T-cell (primary cell): ENCODE data around the gene CCDC6. TPM values are rescaled to one million over a fixed set of nuclear protein-coding genes. Genes with fewer than 3 reads are reported as not detected.
"Not testable (repeated sequence)": the region's sequence is repeated elsewhere in the genome, so short reads cannot be mapped to it uniquely, and the experiment has no call there.

Experiments
- ATAC-seq, 4 experiments: fragments of 200-7000 bp in 3 of 4; fragments of 150-1000 bp in 1 of 4; cut with Tn5 transposase; replicated peaks in 1 of 4; 1 replicate in 3 of 4; 2 replicates in 1 of 4; pipeline ENCODE4 v1.10.0; 2021; ENCODE audit warnings: moderate library complexity in 3 of 4, mild to moderate bottlenecking in 2 of 4, moderate number of reproducible peaks in 1 of 4
- CTCF ChIA-PET, 2 donors: fragments of 300-600 bp; sonication (Branson Sonifier 250); formaldehyde crosslinking; loops; one replicate each; lab custom pipeline; 2022; ENCODE audit warnings: antibody characterized with exemption in 2 of 2; lab: Charles Lee
- POLR2A ChIA-PET, 2 donors: fragments of 300-600 bp; sonication (Branson Sonifier 250); formaldehyde crosslinking; loops; one replicate each; lab custom pipeline; 2022; ENCODE audit warnings: antibody characterized with exemption in 2 of 2; lab: Charles Lee
- DNase-seq, 35 experiments: peaks; one replicate each; pipeline versions ENCODE4 v3.0.0 to v3.0.0-alpha.2; 2013 to 2023
- H3K27ac ChIP-seq: one replicate; pipeline ENCODE4 v1.5.1; 2013; ENCODE audit warnings: low read length
- H3K27me3 ChIP-seq, 2 experiments: replicated peaks in 1 of 2; 1 replicate in 1 of 2; 2 replicates in 1 of 2; pipeline versions ENCODE4 v1.6.1 to v1.7.0; 2013; ENCODE audit warnings: low read length in 1 of 2, mixed read lengths in 1 of 2; ENCODE audit not compliant: control insufficient read depth in 2 of 2, insufficient read depth in 2 of 2; ENCODE audit errors: extremely low read depth in 1 of 2
- H3K36me3 ChIP-seq, 2 donors: 1 replicate in 1 of 2; 2 replicates in 1 of 2; pipeline versions ENCODE4 v1.6.1 to v1.7.0; 2013; ENCODE audit warnings: low read length in 1 of 2; ENCODE audit not compliant: control insufficient read depth in 2 of 2, insufficient read depth in 1 of 2; ENCODE audit errors: extremely low read depth in 1 of 2
- H3K4me1 ChIP-seq, 2 experiments: 1 replicate in 1 of 2; 2 replicates in 1 of 2; pipeline versions ENCODE4 v1.6.1 to v1.7.0; 2013; ENCODE audit warnings: low read length in 2 of 2, mixed read lengths in 1 of 2; ENCODE audit not compliant: insufficient read depth in 2 of 2, control insufficient read depth in 1 of 2; ENCODE audit errors: extremely low read depth in 1 of 2
- H3K4me3 ChIP-seq, 2 donors: 1 replicate in 1 of 2; 2 replicates in 1 of 2; pipeline versions ENCODE4 v1.5.1 to v1.7.0; 2013; ENCODE audit warnings: mild to moderate bottlenecking in 2 of 2, low read length in 1 of 2, moderate library complexity in 1 of 2; ENCODE audit not compliant: control insufficient read depth in 1 of 2; ENCODE audit errors: extremely low read depth in 1 of 2
- H3K9me3 ChIP-seq: 2 replicates; pipeline ENCODE4 v1.7.0; 2013
- H3K27ac Mint-ChIP-seq, 2 donors: one replicate each; pipeline ENCODE4 v1.8.0; 2020 to 2021; ENCODE audit warnings: mild to moderate bottlenecking in 2 of 2, mixed read lengths in 2 of 2
- H3K27me3 Mint-ChIP-seq, 2 donors: one replicate each; pipeline ENCODE4 v1.8.0; 2021 to 2022; ENCODE audit warnings: mixed read lengths in 2 of 2
- H3K36me3 Mint-ChIP-seq: one replicate; pipeline ENCODE4 v1.8.0; 2021; ENCODE audit warnings: mixed read lengths
- H3K4me1 Mint-ChIP-seq, 3 donors: one replicate each; pipeline ENCODE4 v1.8.0; 2020 to 2022; ENCODE audit warnings: mixed read lengths in 3 of 3, mild to moderate bottlenecking in 1 of 3
- H3K4me3 Mint-ChIP-seq, 3 donors: one replicate each; pipeline ENCODE4 v1.8.0; 2020 to 2022; ENCODE audit warnings: mild to moderate bottlenecking in 3 of 3, mixed read lengths in 3 of 3, moderate library complexity in 3 of 3
- H3K9me3 Mint-ChIP-seq, 3 donors: one replicate each; pipeline ENCODE4 v1.8.0; 2020 to 2022; ENCODE audit warnings: mixed read lengths in 3 of 3
- WGBS: methylation state at CpG from one replicate; pipeline ENCODE4 v1.1.5; 2013; ENCODE audit warnings: missing lambda C conversion rate; ENCODE audit not compliant: insufficient coverage; 5-methylcytosine and 5-hydroxymethylcytosine counted together
- total RNA-seq, 35 experiments: library from RNA in 6 of 35; stranded (reverse) in 6 of 35; fragments of 120-200 nt in 1 of 35; gene quantifications; one replicate each; pipeline versions ENCODE4 v1.2.1 to v1.2.4 and lab custom pipeline; 2013 to 2026

The CCDC6 gene
- total RNA-seq, 5 donors from 2014 or later (not counting 1 experiment from before 2014, with no cell fraction given) = 16.5 to 26.1 (median 20.1) TPM

DNA sequence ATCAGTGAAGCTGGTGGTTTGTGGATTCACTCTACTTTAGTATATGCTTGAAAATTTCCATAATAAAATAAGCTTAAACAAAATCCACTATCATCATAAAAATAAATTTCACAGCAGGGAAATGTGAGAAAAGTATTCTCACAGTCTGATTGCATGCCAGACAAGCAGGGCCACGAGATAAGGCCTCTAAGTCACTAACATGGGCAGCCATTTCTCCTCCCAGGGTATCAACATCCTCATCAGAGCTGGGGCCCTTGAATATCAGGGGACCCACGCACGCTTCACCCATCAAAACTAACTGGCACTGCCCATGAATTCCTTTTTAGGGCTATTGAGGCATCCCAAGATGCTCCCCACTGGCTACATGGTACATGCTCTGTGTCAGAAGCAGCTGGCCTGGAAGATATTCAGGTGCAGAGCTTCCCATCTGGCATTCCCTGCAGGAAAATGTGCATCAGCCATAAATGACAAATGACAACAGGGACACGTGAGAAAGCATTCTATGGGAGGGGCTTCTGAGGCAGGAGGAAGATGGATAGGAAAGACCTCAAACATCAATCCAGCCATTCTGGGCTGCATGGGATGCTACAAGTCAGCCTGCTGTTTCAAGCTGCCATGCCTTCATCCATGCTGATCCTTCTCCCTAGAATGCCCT, 17.4 kb downstream of the CCDC6 start:
- H3K9me3 ChIP-seq = no peaks in the 10 kb centered on the region
- ATAC-seq = peak in 1 of 4 experiments; percentile 17
- ChIA-PET CTCF (interaction anchor here in 1 of 2 donors (0.6 to 1.5 kb wide), 3 partner anchors 12 to 17 kb away, joined by 3 to 4 read pairs (median 4); partner anchors contain the start of gene CCDC6), POLR2A (no interaction called here)
- DNase-seq = no peak
- H3K9me3 Mint-ChIP-seq = no peaks in the 10 kb centered on the region
- peaks cover 22 to 30% of the 10 kb centered on the region in 2 experiments for H3K4me1 ChIP-seq
- peaks cover 0 to 3% of the 10 kb centered on the region in 2 donors for H3K36me3 ChIP-seq
- H3K27me3 ChIP-seq = no peaks in the 10 kb centered on the region
- H3K27me3 Mint-ChIP-seq = no peaks in the 10 kb centered on the region
- H3K4me3 ChIP-seq = no peak overlapping the region
- WGBS = 100% methylated on average over 3 of the region's 4 CpGs
- H3K36me3 Mint-ChIP-seq = peaks cover 16% of the 10 kb centered on the region
- H3K4me1 Mint-ChIP-seq = peaks cover 87 to 92% (median 89%) of the 10 kb centered on the region in 3 donors
- no peak overlapping the region for H3K27ac Mint-ChIP-seq
- H3K4me3 Mint-ChIP-seq = no peak overlapping the region
- no peak overlapping the region for H3K27ac ChIP-seq

DNA sequence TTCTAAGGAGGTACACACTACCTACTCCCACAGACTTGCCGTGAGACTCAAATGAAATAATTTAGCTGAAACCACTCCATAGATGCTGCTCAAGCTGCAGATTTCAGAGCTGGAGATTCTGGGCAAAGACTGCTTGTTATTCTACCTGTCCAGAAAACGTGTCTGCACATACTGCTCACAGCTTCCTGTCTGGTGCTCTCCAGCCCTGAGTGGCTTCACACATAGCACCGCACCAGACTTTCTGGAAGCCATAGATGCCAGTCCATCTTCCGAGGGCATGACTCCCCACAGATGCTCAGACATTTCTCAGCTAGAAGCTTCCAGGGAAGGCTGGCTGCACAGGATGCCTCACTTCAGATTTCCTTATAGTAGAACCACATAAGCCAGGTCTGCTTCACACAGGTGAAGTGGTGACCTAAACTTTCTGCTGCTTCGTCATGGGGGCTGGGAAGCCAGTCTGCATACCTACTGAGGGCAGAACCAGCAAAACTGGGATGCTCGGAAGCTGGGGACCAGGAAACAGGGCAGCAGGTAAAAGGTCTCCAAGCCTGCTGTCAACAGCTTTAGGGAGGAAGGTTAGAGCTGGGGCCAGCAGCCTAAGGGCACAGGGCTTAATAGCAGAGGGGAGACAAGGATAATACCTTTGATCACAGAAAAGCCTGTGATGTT, 18.2 kb downstream of the CCDC6 start:
- peak; percentile 51 to 69 (median 56) for ATAC-seq
- Histone ChIP-seq H3K27me3 (no peaks in the 10 kb centered on the region), H3K9me3 (no peaks in the 10 kb centered on the region), H3K4me1 (peaks cover 22 to 30% of the 10 kb centered on the region in 2 experiments), H3K4me3 (no peak overlapping the region), H3K36me3 (peaks cover 0 to 3% of the 10 kb centered on the region in 2 donors), H3K27ac (no peak overlapping the region)
- DNase-seq = peak in 2 of 35 experiments; percentile 10 to 30
- H3K9me3 Mint-ChIP-seq = no peaks in the 10 kb centered on the region
- H3K4me3 Mint-ChIP-seq = peak overlapping the region in 2 of 3 donors; percentile 7 to 22
- peaks cover 16% of the 10 kb centered on the region for H3K36me3 Mint-ChIP-seq
- no peaks in the 10 kb centered on the region for H3K27me3 Mint-ChIP-seq
- POLR2A ChIA-PET = no interaction called here
- peaks cover 88 to 89% (median 88%) of the 10 kb centered on the region in 3 donors for H3K4me1 Mint-ChIP-seq
- 55% methylated on average over 6 of the region's 6 CpGs for WGBS
- H3K27ac Mint-ChIP-seq = peak overlapping the region; percentile 1 to 5
- CTCF ChIA-PET = interaction anchor here in 1 of 2 donors (0.6 to 1.5 kb wide), 3 partner anchors 12 to 18 kb away, joined by 3 to 4 read pairs (median 4); partner anchors contain the start of gene CCDC6

DNA sequence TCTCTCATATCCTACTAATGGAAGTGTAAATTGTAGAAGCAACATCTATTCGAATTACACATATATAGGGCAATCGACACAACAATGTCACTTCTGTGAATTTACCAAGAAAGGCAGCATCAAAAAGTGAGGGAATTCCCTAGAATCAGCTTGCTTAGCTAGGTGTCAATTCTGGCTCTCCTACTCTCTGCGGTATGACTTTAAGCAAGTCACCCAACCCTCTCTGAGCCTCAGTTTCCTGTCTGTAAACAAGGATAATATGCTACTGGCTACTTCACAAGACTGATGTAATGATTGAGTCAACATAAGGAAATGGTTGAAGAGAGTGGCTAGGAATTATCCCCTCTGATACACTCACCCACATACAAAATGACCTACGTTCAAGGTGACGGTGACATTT, 19.4 kb downstream of the CCDC6 start:
- H3K27me3 ChIP-seq = no peaks in the 10 kb centered on the region
- no peaks in the 10 kb centered on the region for H3K9me3 Mint-ChIP-seq
- CTCF ChIA-PET = no interaction called here
- no peak for ATAC-seq
- no peaks in the 10 kb centered on the region for H3K27me3 Mint-ChIP-seq
- peak overlapping the region in 1 of 2 donors; percentile 34 for H3K27ac Mint-ChIP-seq
- peaks cover 0 to 3% of the 10 kb centered on the region in 2 donors for H3K36me3 ChIP-seq
- peaks cover 79 to 82% (median 82%) of the 10 kb centered on the region in 3 donors for H3K4me1 Mint-ChIP-seq
- no peak for DNase-seq
- peak overlapping the region in 1 of 3 donors; percentile 52 for H3K4me3 Mint-ChIP-seq
- peaks cover 16% of the 10 kb centered on the region for H3K36me3 Mint-ChIP-seq
- POLR2A ChIA-PET = no interaction called here
- H3K9me3 ChIP-seq = no peaks in the 10 kb centered on the region
- peaks cover 19 to 30% of the 10 kb centered on the region in 2 experiments for H3K4me1 ChIP-seq
- WGBS = no CpG with 5 or more reads among the region's 5 CpGs
- no peak overlapping the region for H3K4me3 ChIP-seq
- H3K27ac ChIP-seq = no peak overlapping the region

DNA sequence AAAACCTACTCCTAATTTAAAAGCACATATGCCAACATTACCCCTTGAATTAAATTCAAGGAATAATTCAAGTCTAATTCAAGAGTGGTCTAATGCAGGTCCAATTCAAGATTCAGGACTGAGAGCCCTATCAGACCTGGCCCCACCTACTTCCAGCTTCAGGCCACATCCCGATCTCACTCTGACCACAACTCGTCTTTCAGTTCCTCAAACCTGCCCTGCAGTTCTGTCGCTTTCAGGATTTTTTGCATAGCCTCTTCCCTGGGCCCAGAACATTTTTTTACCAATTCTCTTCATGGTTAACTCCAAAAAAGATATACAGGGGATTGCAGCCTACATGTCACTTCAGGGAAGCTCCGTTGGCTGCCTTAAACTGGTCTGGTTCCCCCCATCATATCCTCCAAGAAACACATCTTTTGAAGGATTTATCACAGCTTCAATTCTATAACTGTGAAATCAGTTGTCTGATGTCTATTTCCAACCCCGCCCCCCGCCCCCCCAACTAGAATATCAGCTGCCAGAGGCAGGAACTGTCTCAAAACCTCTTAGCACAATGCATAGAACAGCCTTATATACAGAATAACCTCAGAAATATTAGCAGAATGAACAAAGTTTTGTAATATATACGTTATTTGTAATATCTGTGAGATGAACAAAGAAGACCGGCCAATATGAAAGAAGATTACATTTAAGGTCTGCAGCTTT, 20.8 kb downstream of the CCDC6 start:
- Histone ChIP-seq H3K9me3 (no peaks in the 10 kb centered on the region), H3K4me3 (no peak overlapping the region), H3K27me3 (no peaks in the 10 kb centered on the region), H3K36me3 (no peaks in the 10 kb centered on the region), H3K4me1 (peaks cover 30 to 31% of the 10 kb centered on the region in 2 experiments), H3K27ac (no peak overlapping the region)
- WGBS = 40% methylated on average over 4 of the region's 8 CpGs
- H3K9me3 Mint-ChIP-seq = no peaks in the 10 kb centered on the region
- H3K27me3 Mint-ChIP-seq = no peaks in the 10 kb centered on the region
- ChIA-PET POLR2A (no interaction called here), CTCF (interaction anchor here in 1 of 2 donors (0.6 to 1.4 kb wide), 2 partner anchors 21 to 153 kb away, joined by 3 to 5 read pairs; partner anchors contain the start of gene CCDC6)
- peak in 2 of 35 experiments; percentile 22 to 38 for DNase-seq
- peak in 1 of 4 experiments; percentile 31 for ATAC-seq
- H3K27ac Mint-ChIP-seq = peak overlapping the region in 1 of 2 donors; percentile 27
- peak overlapping the region in 2 of 3 donors; percentile 15 to 52 for H3K4me3 Mint-ChIP-seq
- peaks cover 21% of the 10 kb centered on the region for H3K36me3 Mint-ChIP-seq
- H3K4me1 Mint-ChIP-seq = peaks cover 83 to 85% (median 83%) of the 10 kb centered on the region in 3 donors

DNA sequence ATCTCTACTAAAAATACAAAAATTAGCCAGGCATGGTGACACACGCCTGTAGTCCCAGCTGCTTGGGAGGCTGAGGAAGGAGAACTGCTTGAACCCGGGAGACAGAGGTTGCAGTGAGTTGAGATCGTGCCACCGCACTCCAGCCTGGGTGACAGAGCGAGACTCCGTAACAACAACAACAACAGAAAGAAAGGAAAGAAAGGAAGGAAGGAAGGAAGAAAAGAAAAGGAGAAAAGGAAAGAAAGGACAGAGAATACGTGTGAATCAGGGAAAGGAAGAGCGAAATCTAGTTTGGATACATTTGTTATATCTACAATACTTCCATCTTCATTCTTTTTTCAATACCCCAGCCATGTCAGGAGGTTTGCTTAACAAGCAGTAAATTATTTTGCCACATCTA, 21.5 kb downstream of the CCDC6 start:
- POLR2A ChIA-PET, H3K36me3 ChIP-seq, H3K27me3 ChIP-seq, DNase-seq, H3K4me3 ChIP-seq, H3K9me3 ChIP-seq, H3K27me3 Mint-ChIP-seq, ATAC-seq, H3K27ac Mint-ChIP-seq, H3K9me3 Mint-ChIP-seq, H3K27ac ChIP-seq: not testable (repeated sequence)
- peaks cover 30 to 35% of the 10 kb centered on the region in 2 experiments for H3K4me1 ChIP-seq
- CTCF ChIA-PET = interaction anchor here in 1 of 2 donors (1.4 kb wide), 1 partner anchor 21 kb away, joined by 3 read pairs; the partner anchor contains the start of gene CCDC6
- peaks cover 16% of the 10 kb centered on the region for H3K36me3 Mint-ChIP-seq
- peaks cover 85 to 87% (median 86%) of the 10 kb centered on the region in 3 donors for H3K4me1 Mint-ChIP-seq
- H3K4me3 Mint-ChIP-seq = peak overlapping the region in 1 of 3 donors; percentile 57
- WGBS = no CpG with 5 or more reads among the region's 8 CpGs

DNA sequence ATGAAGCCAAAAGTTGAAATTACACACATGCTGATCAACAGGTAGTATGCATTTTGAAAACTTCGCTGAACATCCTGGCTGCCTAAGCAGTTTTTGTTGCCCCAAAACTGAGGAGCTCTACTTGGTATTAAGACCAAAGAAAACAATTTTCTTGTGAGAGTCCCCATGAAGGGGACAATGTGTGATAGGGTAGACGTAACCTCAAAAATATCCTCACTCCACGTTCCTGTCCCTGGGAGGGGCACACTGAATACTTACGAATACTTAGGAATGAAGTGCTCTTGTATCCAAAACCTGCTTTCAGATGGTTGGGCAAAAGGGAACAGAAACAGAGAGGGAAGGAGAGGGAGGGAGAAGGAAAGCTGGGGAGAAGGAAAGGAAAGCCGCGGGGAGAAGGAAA, 24.7 kb downstream of the CCDC6 start:
- 83% methylated on average over 1 of the region's 6 CpGs for WGBS
- DNase-seq = no peak
- POLR2A ChIA-PET = no interaction called here
- no peak overlapping the region for H3K27ac ChIP-seq
- H3K27me3 ChIP-seq = no peaks in the 10 kb centered on the region
- no peak overlapping the region for H3K27ac Mint-ChIP-seq
- no peak overlapping the region for H3K4me3 Mint-ChIP-seq
- peaks cover 16 to 22% of the 10 kb centered on the region in 2 experiments for H3K4me1 ChIP-seq
- no peaks in the 10 kb centered on the region for H3K9me3 Mint-ChIP-seq
- peaks cover 5% of the 10 kb centered on the region for H3K36me3 Mint-ChIP-seq
- H3K36me3 ChIP-seq = no peaks in the 10 kb centered on the region
- CTCF ChIA-PET = no interaction called here
- ATAC-seq = no peak
- H3K4me3 ChIP-seq = no peak overlapping the region
- H3K4me1 Mint-ChIP-seq = peaks cover 81 to 84% (median 83%) of the 10 kb centered on the region in 3 donors
- H3K27me3 Mint-ChIP-seq = no peaks in the 10 kb centered on the region
- H3K9me3 ChIP-seq = no peaks in the 10 kb centered on the region
